HG03565 (cell line): ENCODE results near the gene ISM1.

ENCODE experiments used
- ATAC-seq: cut with Tn5 transposase; IDR thresholded peaks from one replicate; pipeline ENCODE4 v1.9.1; 2021; ENCODE audit warnings: mild to moderate bottlenecking, moderate library complexity; ENCODE audit not compliant: unreplicated experiment

ISM1 gene

DNA sequence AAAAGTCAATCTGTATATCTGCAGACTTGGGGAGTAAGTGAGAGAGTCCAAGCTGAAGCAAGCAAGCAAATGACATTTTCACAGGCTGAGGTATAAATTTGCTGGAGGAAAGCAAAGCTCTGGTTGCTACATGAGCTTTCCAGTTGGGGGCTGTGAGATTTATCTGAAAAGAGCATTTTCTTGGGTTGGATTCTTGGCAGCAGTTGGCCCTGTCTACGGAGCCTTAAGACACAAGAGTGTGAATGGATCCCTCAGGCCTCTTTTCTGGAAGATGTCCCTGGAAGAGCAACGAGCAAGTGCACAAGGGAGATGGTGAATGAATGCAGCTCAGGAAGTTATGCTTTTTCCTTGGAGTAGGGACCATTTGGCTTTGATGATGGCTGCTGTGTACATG, 30.8 kb downstream of the ISM1 start:
- ATAC-seq, result no peak

DNA sequence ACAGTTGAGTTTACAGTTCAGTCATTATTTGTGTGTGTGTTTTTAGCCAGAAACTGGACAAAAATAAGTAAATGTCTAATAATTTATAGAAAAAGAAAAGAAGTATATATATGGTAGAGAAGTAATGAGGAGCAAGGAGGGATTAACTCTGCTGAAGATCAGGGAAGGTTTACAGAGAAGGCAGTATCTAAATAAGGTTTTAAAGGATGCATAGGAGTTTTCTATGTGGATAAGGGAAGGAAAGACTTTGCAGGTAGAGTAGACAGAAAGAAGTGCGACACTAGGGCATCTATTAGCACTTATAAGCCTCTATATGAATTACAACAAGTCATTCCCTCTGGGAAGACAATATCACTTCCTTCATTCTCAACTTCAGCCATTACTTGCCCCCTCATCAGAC, 34.3 kb downstream of the ISM1 start:
- ATAC-seq, result no peak

- no peak for ATAC-seq
Measured at GRCh38 chr20:13256606-13257005, 35.5 kb downstream of the ISM1 start.

- no peak for ATAC-seq
Measured at GRCh38 chr20:13259921-13260320, 38.8 kb downstream of the ISM1 start.

DNA sequence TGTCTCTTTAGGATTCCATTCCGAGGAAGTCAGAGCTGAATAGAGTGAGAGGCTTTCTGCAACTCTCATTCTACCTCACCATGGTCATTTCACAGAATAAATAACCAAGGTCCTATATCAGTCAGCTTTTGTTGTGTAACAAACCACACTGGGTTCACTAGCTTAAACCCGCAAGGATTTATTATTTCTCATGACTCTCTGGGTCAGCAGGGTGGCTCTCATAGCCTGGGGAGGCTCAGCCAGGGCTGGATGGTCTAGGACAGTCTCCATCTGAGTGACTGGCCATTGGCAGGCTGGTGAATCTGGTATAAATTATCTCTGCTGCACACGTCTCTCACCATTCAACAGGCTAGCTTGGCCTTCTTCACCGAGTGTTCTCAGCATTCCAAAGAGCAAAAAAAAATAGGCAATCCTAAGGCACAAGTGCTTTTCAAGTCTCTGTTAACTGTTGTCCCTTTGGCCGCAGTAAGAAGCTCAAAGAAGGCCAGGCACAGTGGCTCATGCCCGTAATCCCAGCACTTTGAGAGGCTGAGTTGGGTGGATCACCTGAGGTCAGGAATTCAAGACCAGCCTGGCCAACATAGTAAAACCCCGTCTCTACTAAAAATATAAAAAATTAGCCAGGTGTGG, 39.7 kb downstream of the ISM1 start:
- no peak for ATAC-seq

DNA sequence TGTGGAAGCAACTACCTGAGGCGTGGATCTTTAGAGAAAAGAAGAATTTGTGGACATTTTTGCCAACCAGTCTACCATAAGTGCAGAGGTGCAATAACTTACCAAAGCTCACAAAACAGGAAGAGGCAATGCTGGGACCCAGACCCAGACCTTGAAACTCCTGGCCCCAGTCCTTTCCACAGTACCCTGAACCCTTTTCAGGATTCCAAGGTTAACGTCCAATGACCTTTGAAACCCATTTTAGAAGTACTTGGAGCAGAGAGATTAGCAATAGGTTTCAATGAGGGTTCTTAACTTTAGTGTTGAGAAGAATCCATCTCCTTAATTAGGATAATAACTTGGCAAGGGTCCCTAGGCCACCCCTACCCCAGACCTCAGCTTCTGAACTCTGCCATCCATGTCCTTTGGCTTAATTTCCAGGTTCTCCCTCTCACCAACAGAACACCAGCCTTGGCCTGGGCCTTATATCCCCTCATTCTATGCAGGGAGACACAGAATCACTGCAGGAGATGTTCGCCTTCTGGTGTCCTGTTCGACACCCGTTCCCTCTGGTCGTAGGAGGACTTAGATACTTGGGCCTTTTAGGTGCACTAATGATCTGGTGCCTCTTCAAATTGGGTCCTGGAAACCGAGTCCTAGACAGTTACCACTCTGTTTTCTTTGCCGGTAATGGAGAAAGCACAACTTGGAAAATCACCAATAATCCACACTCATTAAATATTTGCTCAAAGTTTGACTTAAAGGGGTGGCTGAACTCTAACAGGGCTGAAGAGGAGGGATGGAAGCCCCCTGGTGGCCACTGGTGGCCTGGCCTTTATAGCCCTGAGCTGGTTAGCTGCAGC, 40.6 kb downstream of the ISM1 start:
- ATAC-seq, result peak; percentile 73

DNA sequence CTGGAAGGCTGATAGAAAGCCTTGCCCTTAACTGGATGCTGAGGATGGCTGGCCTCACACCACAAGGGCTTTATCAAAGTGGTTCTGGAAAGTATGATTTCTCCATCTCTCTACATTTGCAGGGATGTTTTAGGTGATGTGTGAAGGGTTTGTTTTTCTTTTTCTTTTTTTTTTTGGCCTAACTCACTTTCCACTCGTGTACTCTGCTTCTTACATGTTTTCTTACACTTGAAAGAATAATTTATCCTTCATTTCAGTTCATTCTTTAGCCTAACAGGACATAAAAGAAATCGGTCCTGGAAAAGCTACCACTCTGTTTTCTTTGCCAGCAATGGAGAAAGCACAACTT, 41.2 kb downstream of the ISM1 start:
- ATAC-seq, result no peak

- ATAC-seq, result no peak
Measured at GRCh38 chr20:13262671-13263360, 41.7 kb downstream of the ISM1 start.

GRCh38 chr20:13263451-13263850, 42.4 kb downstream of the ISM1 start:
- ATAC-seq, result no peak

DNA sequence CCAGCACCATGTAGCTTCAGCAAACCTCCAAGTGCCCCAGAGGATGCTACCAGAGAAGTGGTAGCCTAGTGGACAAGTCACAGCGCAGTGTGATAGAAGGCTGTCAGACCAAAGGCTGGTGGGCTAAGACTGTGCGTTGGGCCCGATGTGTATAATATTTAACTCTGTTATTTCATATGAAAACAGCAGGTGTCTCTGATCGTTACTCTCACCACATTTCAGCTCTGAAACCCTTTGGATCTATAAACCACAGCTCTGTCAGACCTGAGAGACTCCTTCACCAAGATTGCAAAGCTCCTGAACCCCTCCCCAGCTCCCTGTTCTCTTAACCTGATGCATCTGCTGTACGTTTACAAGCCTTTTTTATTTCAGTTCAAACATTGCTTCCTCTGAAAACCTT, 43.8 kb downstream of the ISM1 start:
- ATAC-seq, result no peak

GRCh38 chr20:13265941-13266340, 44.9 kb downstream of the ISM1 start:
- ATAC-seq, result no peak

DNA sequence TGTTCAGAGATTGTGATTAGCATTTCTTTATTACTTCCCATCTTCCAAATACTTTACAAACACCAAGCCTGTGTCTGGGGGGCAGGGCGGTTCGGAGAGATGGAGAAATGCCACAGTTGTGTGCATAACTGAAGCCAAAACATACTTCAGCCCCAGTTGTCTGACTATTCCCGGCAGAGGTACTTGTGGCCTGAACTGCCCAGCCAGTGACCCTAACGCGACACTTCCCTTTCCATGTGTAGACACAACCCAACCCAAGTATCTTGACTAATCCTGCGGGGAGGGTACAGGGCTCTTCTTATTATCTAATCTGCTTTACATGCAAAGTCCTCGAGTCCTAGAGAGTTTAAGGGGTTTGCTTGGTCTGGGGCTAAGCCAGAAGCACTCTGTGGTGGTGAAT, 46.2 kb downstream of the ISM1 start:
- ATAC-seq, result no peak

DNA sequence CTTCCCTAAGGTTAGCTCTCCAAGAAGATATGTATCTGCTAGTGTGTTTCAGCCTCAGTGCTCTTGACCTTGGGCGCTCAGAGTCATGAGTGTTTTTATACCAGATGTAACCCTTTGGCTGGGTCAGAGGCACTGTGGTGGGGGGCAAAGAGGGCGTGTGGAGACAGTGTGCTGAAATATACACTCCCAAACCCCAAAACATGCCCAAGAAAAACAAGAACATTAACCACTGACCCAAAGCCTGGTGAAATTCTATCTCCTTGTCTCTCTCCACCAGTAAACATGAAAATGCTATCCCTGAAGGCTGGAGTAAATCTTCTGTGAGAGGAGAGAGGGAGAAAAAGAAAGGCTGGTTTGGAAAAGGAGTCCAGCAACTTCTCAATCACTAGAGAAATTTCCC, 47.9 kb downstream of the ISM1 start:
- ATAC-seq, result no peak

GRCh38 chr20:13270211-13270610, 49.1 kb downstream of the ISM1 start:
- ATAC-seq, result no peak

GRCh38 chr20:13271098-13271497, 50.0 kb downstream of the ISM1 start:
- no peak for ATAC-seq

- no peak for ATAC-seq
Measured at GRCh38 chr20:13271977-13272975, 51.2 kb downstream of the ISM1 start.

DNA sequence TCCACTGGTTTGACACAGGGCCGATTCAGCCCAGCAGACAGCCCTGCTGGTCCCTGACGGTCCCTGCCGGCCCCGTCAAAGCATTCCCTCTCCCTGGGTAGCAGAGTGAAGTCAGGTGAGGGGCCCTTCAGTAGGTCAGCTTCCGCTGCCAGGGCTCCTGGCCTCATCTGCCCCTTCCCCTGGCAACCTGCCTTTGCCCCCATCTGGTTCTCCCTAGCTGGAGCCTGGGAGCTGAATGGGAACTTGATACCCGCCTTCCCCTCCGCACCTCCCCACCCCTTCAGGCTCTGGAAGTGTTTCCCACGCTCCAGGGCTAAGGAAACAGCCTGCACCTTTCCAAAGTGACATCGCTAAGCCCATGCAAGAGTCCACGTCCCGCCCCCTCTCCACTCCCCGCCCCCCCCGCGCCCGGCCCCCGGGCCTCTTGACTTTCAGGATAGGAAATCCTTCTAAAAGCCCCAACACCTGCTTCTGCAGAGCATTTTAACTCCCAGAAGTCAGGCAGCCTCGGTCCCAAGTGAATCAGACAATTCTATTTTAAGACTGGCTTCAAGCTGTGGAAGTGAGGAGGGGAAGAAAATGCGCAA, 53.3 kb downstream of the ISM1 start:
- no peak for ATAC-seq

GRCh38 chr20:13276945-13277541, 56.0 kb downstream of the ISM1 start:
- ATAC-seq, result no peak

DNA sequence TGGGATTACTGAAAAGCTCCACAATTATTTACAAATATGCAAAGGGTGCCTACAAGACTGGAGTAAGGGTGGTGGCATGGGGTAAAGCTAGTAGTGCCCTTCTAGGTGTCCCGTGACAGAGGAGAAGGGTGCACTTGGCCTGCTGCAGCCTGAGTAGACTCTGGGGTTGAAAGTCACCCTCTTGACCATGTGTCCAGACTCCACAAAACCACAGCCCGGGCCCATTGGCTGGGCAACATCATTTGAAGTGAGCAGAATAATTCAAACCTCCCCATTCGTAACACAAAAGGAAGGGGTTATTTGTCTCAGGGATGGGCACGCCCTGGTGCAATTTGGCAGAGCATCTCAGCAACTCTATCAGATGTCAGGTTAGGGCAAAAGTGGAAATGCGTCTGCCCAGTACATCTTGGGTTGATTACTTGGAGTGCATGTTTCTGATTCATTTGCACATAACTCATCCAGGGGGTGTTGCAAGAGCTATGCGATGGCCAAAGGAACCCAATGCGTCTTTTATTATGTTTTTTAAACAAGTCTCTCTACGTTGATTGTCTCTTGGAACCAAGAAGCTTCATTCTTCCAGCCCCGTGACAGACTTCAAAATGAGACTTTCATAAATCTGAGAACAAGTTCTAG, 56.7 kb downstream of the ISM1 start:
- ATAC-seq, result no peak
